ENCODE results near the gene ADGRB3. TPM values are rescaled to one million over a fixed set of nuclear protein-coding genes. Genes with fewer than 3 reads are reported as not detected.

ADGRB3 gene
- total and polyA plus RNA-seq, 2 donors (not counting 3 experiments of a cell fraction or from before 2014, with no cell fraction given) = not detected

DNA sequence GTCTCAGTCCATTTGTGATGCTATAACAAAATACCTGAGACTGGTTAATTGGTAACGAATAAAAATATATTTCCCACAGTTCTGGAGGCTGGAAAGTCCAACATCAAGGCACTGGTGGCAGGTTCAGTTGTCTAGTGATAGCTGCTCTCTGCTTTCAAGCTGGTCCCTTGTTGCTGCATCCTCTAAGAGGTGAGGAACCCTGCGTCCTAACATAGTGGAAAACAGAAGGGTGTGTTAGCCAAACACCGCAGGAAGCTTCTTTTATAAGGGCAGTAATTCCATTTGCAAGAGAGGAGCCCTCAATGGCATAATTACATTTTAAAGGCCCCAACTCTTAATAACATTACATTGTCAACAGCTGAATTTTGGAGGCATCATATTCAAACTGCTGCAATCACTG is 372.7 kb downstream of the ADGRB3 start:
- dilution Hi-C loops (cut with MboI; ENCODE audit: extremely low pct_ligation_motif_present, low sequenced_read_pairs) = no loop called here
- no peak overlapping the region for H3K9ac ChIP-seq (replicated peaks; ENCODE audit: extremely low read depth, insufficient read depth, low read length)
- H3K36me3 ChIP-seq (ENCODE audit: control insufficient read depth in 2 of 2, extremely low read depth in 1 of 2, insufficient read depth in 2 of 2, low read length in 2 of 2) = no peaks in the 10 kb centered on the region
- H3K9me3 ChIP-seq (replicated peaks; ENCODE audit: control insufficient read depth, insufficient read depth, low read length) = no peaks in the 10 kb centered on the region
- no peaks in the 10 kb centered on the region for H3K79me2 ChIP-seq (ENCODE audit: control insufficient read depth, insufficient read depth, low read length)
- DNase-seq (ENCODE audit: low read depth, low spot score) (no peak), FAIRE-seq (no peak)
- H3K27ac ChIP-seq (ENCODE audit: insufficient read depth, low read depth, low read length) = no peak overlapping the region
- BruUV-seq (replicated peaks) = no TSS peak
- intact Hi-C loops (cut with micrococcal nuclease) = no loop called here
- no peak overlapping the region for H2AFZ ChIP-seq (ENCODE audit: low read depth, low read length)
- H4K20me1 ChIP-seq (replicated peaks; ENCODE audit: control insufficient read depth, extremely low read depth, insufficient read depth, low read length) = no peaks in the 10 kb centered on the region
- ChIA-PET POLR2A (no interaction called here), CTCF (no interaction called here)
- H3K27me3 ChIP-seq (ENCODE audit: control insufficient read depth in 2 of 2, insufficient read depth in 2 of 2, low read length in 2 of 2) = no peaks in the 10 kb centered on the region
- no peaks in the 10 kb centered on the region for H3K4me1 ChIP-seq (ENCODE audit: control insufficient read depth, extremely low read depth, insufficient read depth, low read length)
- no peaks in the 10 kb centered on the region for H3K9me1 ChIP-seq (replicated peaks; ENCODE audit: control insufficient read depth, extremely low read depth, insufficient read depth, low read length)
- H3K4me2 ChIP-seq (ENCODE audit: insufficient read depth, low read length) = no peak overlapping the region
- H3K4me3 ChIP-seq (replicated peaks in 1 of 3; ENCODE audit: insufficient read depth in 1 of 3, low read depth in 1 of 3, low read length in 3 of 3) = no peak overlapping the region
- TF ChIP-seq, protein P1, sequence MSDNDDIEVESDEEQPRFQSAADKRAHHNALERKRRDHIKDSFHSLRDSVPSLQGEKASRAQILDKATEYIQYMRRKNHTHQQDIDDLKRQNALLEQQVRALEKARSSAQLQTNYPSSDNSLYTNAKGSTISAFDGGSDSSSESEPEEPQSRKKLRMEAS (IDR thresholded peaks at IDR 0.05; ENCODE audit: insufficient read depth, insufficient read length) = no peak
- TF ChIP-seq POLR2A (IDR thresholded peaks at IDR 0.05; ENCODE audit: low read depth, low read length) (no peak), FOS (IDR thresholded peaks at IDR 0.05; ENCODE audit: borderline replicate concordance, insufficient read depth, low read length) (no peak), POLR2AphosphoS5 (IDR thresholded peaks at IDR 0.05; ENCODE audit: insufficient read depth, low read depth, low read length) (no peak), GATA2 (IDR thresholded peaks at IDR 0.05; ENCODE audit: insufficient read depth, insufficient read length, low read depth, low read length) (no peak), MYC (IDR thresholded peaks at IDR 0.05; ENCODE audit: low read depth, low read length) (no peak), EZH2 (IDR thresholded peaks at IDR 0.05; ENCODE audit: borderline replicate concordance, low read depth, low read length, severe bottlenecking) (no peak)

DNA sequence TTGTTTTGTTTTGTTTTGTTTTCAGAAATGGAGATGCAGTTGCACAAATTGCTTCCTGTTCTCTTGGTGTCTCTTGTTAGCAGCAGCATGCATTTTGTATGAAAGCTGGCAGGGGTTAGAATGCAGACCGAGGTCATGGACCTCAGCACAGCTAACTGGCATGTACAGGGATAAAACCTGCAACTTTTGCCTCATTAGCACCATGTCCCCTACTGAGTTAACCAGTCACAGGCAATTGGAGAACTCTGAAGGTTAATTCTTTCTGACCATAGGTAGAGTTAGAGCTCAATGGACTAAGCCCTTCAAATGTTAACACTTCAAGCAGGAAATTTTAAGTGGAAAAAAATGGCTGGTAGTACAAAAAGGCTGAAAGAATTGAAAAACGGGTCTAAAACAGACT is 377.1 kb downstream of the ADGRB3 start:
- no peak overlapping the region for H3K4me2 ChIP-seq (ENCODE audit: insufficient read depth, low read length)
- H3K9me1 ChIP-seq (replicated peaks; ENCODE audit: control insufficient read depth, extremely low read depth, insufficient read depth, low read length) = no peaks in the 10 kb centered on the region
- BruUV-seq (replicated peaks) = no TSS peak
- no peaks in the 10 kb centered on the region for H3K9me3 ChIP-seq (replicated peaks; ENCODE audit: control insufficient read depth, insufficient read depth, low read length)
- H3K79me2 ChIP-seq (ENCODE audit: control insufficient read depth, insufficient read depth, low read length) = no peaks in the 10 kb centered on the region
- no peaks in the 10 kb centered on the region for H3K27me3 ChIP-seq (ENCODE audit: control insufficient read depth in 2 of 2, insufficient read depth in 2 of 2, low read length in 2 of 2)
- ChIA-PET CTCF (no interaction called here), POLR2A (no interaction called here)
- intact Hi-C loops (cut with micrococcal nuclease) = no loop called here
- peaks cover 5% of the 10 kb centered on the region for H3K4me1 ChIP-seq (ENCODE audit: control insufficient read depth, extremely low read depth, insufficient read depth, low read length)
- H4K20me1 ChIP-seq (replicated peaks; ENCODE audit: control insufficient read depth, extremely low read depth, insufficient read depth, low read length) = no peaks in the 10 kb centered on the region
- H3K36me3 ChIP-seq (ENCODE audit: control insufficient read depth in 2 of 2, extremely low read depth in 1 of 2, insufficient read depth in 2 of 2, low read length in 2 of 2) = no peaks in the 10 kb centered on the region
- H3K27ac ChIP-seq (ENCODE audit: insufficient read depth, low read depth, low read length) = no peak overlapping the region
- dilution Hi-C loops (cut with MboI; ENCODE audit: extremely low pct_ligation_motif_present, low sequenced_read_pairs) = no loop called here
- DNase-seq (ENCODE audit: low read depth, low spot score) (no peak), FAIRE-seq (no peak)
- H3K9ac ChIP-seq (replicated peaks; ENCODE audit: extremely low read depth, insufficient read depth, low read length) = no peak overlapping the region
- no peak overlapping the region for H2AFZ ChIP-seq (ENCODE audit: low read depth, low read length)
- no peak overlapping the region for H3K4me3 ChIP-seq (replicated peaks in 1 of 3; ENCODE audit: insufficient read depth in 1 of 3, low read depth in 1 of 3, low read length in 3 of 3)
- TF ChIP-seq POLR2A (IDR thresholded peaks at IDR 0.05; ENCODE audit: low read depth, low read length) (no peak), EZH2 (IDR thresholded peaks at IDR 0.05; ENCODE audit: borderline replicate concordance, low read depth, low read length, severe bottlenecking) (no peak), POLR2AphosphoS5 (IDR thresholded peaks at IDR 0.05; ENCODE audit: insufficient read depth, low read depth, low read length) (no peak), GATA2 (IDR thresholded peaks at IDR 0.05; ENCODE audit: insufficient read depth, insufficient read length, low read depth, low read length) (no peak), FOS (IDR thresholded peaks at IDR 0.05; ENCODE audit: borderline replicate concordance, insufficient read depth, low read length) (no peak), JUN (IDR thresholded peaks at IDR 0.05; ENCODE audit: borderline replicate concordance, insufficient read depth, insufficient read length, low read depth) (no peak), MYC (IDR thresholded peaks at IDR 0.05; ENCODE audit: low read depth, low read length) (no peak)
- TF ChIP-seq, protein P1 (IDR thresholded peaks at IDR 0.05; ENCODE audit: insufficient read depth, insufficient read length) = no peak
- TF ChIP-seq, protein P2, sequence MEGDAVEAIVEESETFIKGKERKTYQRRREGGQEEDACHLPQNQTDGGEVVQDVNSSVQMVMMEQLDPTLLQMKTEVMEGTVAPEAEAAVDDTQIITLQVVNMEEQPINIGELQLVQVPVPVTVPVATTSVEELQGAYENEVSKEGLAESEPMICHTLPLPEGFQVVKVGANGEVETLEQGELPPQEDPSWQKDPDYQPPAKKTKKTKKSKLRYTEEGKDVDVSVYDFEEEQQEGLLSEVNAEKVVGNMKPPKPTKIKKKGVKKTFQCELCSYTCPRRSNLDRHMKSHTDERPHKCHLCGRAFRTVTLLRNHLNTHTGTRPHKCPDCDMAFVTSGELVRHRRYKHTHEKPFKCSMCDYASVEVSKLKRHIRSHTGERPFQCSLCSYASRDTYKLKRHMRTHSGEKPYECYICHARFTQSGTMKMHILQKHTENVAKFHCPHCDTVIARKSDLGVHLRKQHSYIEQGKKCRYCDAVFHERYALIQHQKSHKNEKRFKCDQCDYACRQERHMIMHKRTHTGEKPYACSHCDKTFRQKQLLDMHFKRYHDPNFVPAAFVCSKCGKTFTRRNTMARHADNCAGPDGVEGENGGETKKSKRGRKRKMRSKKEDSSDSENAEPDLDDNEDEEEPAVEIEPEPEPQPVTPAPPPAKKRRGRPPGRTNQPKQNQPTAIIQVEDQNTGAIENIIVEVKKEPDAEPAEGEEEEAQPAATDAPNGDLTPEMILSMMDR (IDR thresholded peaks at IDR 0.05; ENCODE audit: extremely low read depth in 1 of 2, insufficient read depth in 1 of 2, low read depth in 1 of 2, low read length in 2 of 2) = no peak
